GM21390 (cell line): ENCODE data around the gene CEACAM7.
"Not testable (repeated sequence)": the region's sequence is repeated elsewhere in the genome, so short reads cannot be mapped to it uniquely, and the experiment has no call there.

ENCODE experiments used
- ATAC-seq: cut with Tn5 transposase; IDR thresholded peaks from one replicate; pipeline ENCODE4 v1.9.1; 2021; ENCODE audit not compliant: unreplicated experiment

CEACAM7 gene

GRCh38 chr19:41657157-41657556 lies 30.9 kb downstream of the CEACAM7 start:
- ATAC-seq = no peak

GRCh38 chr19:41656756-41657155 lies 31.3 kb downstream of the CEACAM7 start:
- ATAC-seq = not testable (repeated sequence)

- no peak for ATAC-seq
These were observed 35.8 kb downstream of the CEACAM7 start for GRCh38 chr19:41652250-41652649.

- ATAC-seq = no peak
These were observed 38.2 kb downstream of the CEACAM7 start for GRCh38 chr19:41649827-41650226.

GRCh38 chr19:41646589-41647204 lies 41.4 kb downstream of the CEACAM7 start:
- ATAC-seq = no peak

GRCh38 chr19:41641879-41642485 lies 46.1 kb downstream of the CEACAM7 start:
- ATAC-seq = no peak

GRCh38 chr19:41638641-41639081 lies 49.4 kb downstream of the CEACAM7 start:
- ATAC-seq = no peak

- ATAC-seq = no peak
These were observed 50.6 kb downstream of the CEACAM7 start for GRCh38 chr19:41637484-41637883.

- no peak for ATAC-seq
These were observed 59.9 kb downstream of the CEACAM7 start for GRCh38 chr19:41627966-41628675.

GRCh38 chr19:41626877-41627276 lies 61.2 kb downstream of the CEACAM7 start, which contains the start of gene CEACAM4:
CEACAM4 (minus strand) TSS chr19:41627074; CDS start chr19:41626963, 111 bp downstream.
- no peak for ATAC-seq

- ATAC-seq = no peak
These were observed 61.8 kb downstream of the CEACAM7 start for GRCh38 chr19:41626278-41626677.

- no peak for ATAC-seq
These were observed 63.1 kb downstream of the CEACAM7 start for GRCh38 chr19:41624937-41625336.

- ATAC-seq = no peak
These were observed 63.6 kb downstream of the CEACAM7 start for GRCh38 chr19:41624515-41624914.

- no peak for ATAC-seq
These were observed 64.7 kb downstream of the CEACAM7 start for GRCh38 chr19:41623360-41623759.
